ENCODE results near the gene PPP1R9B. TPM values are rescaled to one million over a fixed set of nuclear protein-coding genes. Genes with fewer than 3 reads are reported as not detected.

Gene PPP1R9B
- total RNA-seq, 1 experiment from 2014 or later: 21.7 TPM

DNA sequence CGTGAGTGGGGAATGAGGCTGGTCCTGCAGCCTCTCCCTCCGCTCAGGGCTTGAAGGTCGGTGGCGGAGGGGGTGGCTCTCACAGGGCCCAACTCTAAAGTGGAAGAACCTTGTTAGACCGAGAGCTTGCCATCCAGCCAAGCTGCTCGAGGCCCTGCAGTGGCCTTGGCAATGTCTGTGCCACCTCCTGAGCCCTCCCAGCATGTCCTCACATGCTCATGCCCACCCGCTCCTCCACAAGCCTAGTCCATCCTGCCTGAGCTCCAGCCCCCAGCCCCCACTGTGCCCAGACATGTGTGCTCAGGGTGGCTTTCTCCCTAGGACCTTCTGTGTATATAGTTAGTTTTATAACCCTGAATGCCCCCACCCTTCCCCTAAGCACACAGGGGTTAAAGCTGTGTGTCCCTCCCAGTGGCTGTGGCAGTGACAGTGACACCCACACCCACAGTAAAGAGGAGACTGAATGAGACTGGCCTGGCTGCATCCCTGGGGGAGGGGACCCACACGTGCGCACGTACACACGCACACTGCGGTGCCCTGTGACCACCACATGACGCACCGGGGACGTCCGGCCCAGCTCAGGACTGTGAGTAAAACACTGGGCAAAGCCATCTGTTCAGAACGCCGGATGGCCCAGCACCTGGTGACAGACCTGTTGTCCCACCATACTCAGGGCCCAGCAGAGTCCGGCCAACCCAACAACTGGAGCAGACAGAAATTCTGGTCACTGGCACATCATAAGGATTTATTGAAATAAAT is 39.7 kb downstream of the PPP1R9B start:
- TF ChIP-seq, protein P1, sequence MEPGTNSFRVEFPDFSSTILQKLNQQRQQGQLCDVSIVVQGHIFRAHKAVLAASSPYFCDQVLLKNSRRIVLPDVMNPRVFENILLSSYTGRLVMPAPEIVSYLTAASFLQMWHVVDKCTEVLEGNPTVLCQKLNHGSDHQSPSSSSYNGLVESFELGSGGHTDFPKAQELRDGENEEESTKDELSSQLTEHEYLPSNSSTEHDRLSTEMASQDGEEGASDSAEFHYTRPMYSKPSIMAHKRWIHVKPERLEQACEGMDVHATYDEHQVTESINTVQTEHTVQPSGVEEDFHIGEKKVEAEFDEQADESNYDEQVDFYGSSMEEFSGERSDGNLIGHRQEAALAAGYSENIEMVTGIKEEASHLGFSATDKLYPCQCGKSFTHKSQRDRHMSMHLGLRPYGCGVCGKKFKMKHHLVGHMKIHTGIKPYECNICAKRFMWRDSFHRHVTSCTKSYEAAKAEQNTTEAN (CRISPR knock-in tag; IDR thresholded peaks at IDR 0.05): no peak
- TF ChIP-seq, protein P2, sequence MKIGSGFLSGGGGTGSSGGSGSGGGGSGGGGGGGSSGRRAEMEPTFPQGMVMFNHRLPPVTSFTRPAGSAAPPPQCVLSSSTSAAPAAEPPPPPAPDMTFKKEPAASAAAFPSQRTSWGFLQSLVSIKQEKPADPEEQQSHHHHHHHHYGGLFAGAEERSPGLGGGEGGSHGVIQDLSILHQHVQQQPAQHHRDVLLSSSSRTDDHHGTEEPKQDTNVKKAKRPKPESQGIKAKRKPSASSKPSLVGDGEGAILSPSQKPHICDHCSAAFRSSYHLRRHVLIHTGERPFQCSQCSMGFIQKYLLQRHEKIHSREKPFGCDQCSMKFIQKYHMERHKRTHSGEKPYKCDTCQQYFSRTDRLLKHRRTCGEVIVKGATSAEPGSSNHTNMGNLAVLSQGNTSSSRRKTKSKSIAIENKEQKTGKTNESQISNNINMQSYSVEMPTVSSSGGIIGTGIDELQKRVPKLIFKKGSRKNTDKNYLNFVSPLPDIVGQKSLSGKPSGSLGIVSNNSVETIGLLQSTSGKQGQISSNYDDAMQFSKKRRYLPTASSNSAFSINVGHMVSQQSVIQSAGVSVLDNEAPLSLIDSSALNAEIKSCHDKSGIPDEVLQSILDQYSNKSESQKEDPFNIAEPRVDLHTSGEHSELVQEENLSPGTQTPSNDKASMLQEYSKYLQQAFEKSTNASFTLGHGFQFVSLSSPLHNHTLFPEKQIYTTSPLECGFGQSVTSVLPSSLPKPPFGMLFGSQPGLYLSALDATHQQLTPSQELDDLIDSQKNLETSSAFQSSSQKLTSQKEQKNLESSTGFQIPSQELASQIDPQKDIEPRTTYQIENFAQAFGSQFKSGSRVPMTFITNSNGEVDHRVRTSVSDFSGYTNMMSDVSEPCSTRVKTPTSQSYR (CRISPR knock-in tag; IDR thresholded peaks at IDR 0.05): no peak
- TF ChIP-seq AFF4 (CRISPR knock-in tag; IDR thresholded peaks at IDR 0.05; ENCODE audit: borderline replicate concordance): no peak
- TF ChIP-seq HMGXB4 (CRISPR knock-in tag; IDR thresholded peaks at IDR 0.05): no peak
- no peak for TF ChIP-seq ZNF121 (CRISPR knock-in tag; IDR thresholded peaks at IDR 0.05)
- TF ChIP-seq TEAD1 (CRISPR knock-in tag; IDR thresholded peaks at IDR 0.05): no peak
- no peak for TF ChIP-seq ELF4 (CRISPR knock-in tag; IDR thresholded peaks at IDR 0.05; ENCODE audit: low read depth)
- no peak for TF ChIP-seq TP53 (CRISPR knock-in tag; IDR thresholded peaks at IDR 0.05)
- TF ChIP-seq USF2 (CRISPR knock-in tag; IDR thresholded peaks at IDR 0.05): no peak
- TF ChIP-seq ATF3 (CRISPR knock-in tag; conservative IDR thresholded peaks at IDR 0.05): no peak
- no peak for TF ChIP-seq NR2C2 (CRISPR knock-in tag; IDR thresholded peaks at IDR 0.05)
- TF ChIP-seq GRHL2 (CRISPR knock-in tag; IDR thresholded peaks at IDR 0.05; ENCODE audit: insufficient replicate concordance, severe bottlenecking): no peak
- TF ChIP-seq, protein P3, sequence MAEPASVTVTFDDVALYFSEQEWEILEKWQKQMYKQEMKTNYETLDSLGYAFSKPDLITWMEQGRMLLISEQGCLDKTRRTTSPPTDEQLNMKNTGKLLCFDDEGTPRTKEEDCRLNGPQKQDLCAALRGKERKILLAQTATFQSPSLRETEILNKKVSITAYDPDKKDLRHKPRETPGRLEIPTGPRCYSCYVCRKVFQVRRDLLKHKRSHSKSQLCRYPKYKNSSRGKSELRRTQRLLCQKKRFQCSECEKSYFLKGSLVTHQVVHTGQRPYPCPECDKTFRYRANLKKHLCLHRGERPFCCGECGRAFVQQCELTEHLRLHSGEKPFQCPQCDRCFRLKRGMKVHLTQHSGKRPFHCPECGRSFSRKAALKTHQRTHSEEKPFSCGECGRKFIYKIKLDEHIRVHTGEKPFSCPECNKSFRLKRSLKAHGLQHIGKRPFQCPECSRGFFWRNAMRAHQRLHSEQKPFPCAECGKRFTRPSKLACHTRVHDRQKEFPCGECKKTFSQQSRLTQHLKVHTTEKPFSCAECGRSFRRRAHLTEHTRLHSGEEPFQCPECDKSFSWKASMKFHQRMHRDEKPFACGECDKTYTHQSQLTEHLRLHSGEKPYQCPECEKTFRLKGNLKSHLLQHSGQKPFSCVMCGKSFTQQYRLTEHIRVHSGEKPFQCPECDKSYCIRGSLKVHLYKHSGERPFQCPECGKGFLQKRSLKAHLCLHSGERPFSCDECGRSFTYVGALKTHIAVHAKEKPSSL (CRISPR knock-in tag; conservative IDR thresholded peaks at IDR 0.05): no peak
- POLR2A ChIA-PET: no interaction called here

More for the DNA sequence above, 39.7 kb downstream of the PPP1R9B start:
- Mint-ChIP-seq H3K27ac (no peak overlapping the region), H3K36me3 (no peaks in the 10 kb centered on the region), H3K4me1 (peaks cover 13% of the 10 kb centered on the region), H3K9me3 (no peaks in the 10 kb centered on the region), H3K27me3 (ENCODE audit: low read depth) (peaks cover 5% of the 10 kb centered on the region), H3K4me3 (no peak overlapping the region)
- DNase-seq (ENCODE audit: low spot score): no peak
- no peak for ATAC-seq
- CTCF ChIA-PET: interaction anchor here (0.9 to 8.4 kb wide), 4 partner anchors 8 to 102 kb away, joined by 3 to 118 read pairs (median 6); partner anchors contain the start of gene PDK2

Measured in WTC11 (cell line).